GM23338 (cell line): Measurements from ENCODE around the gene APC2.

Experiments
- CREB1 ChIP-seq: fragments of 250-450 bp; sonication (Bioruptor Pico); IDR thresholded peaks from 2 replicates; pipeline ENCODE4 v1.5.0; 2020; ENCODE audit warnings: low read depth, mild to moderate bottlenecking, moderate library complexity
- CTCF ChIP-seq, 2 experiments: fragments of 200-600 bp in 1 of 2; sonication (generic) in 1 of 2; conservative IDR thresholded peaks; 2 replicates each; pipeline versions ENCODE4 v1.5.1 to v1.6.1; 2016 to 2017; ENCODE audit warnings: antibody characterized with exemption in 2 of 2, low read depth in 2 of 2, mild to moderate bottlenecking in 2 of 2, moderate library complexity in 1 of 2
- POLR2AphosphoS5 ChIP-seq: IDR thresholded peaks from 2 replicates; pipeline ENCODE4 v1.6.1; 2016; ENCODE audit warnings: antibody characterized with exemption, low read depth

GRCh38 chr19:1438035-1438932 lies 11.6 kb upstream of the APC2 start, which contains the start of gene RPS15:
- peak; percentile 75 to 93 for TF ChIP-seq CTCF (conservative IDR thresholded peaks at IDR 0.05; ENCODE audit: low read depth in 2 of 2)
- TF ChIP-seq CREB1: peak; percentile 82
- peak; percentile 99 for TF ChIP-seq POLR2AphosphoS5
